Esophagus muscularis mucosa (tissue), 3 donors: ENCODE measurements around the gene CXADR.

Source experiments
- CTCF ChIP-seq, 3 experiments: fragments of 200-600 bp in 2 of 3; fragments of 450-650 bp in 1 of 3; sonication (generic) in 2 of 3; IDR thresholded peaks; one replicate each; pipeline ENCODE4 v1.5.1; 2017 to 2019; ENCODE audit warnings: antibody characterized with exemption in 3 of 3, mild to moderate bottlenecking in 2 of 3, moderate library complexity in 1 of 3
- POLR2A ChIP-seq: fragments of 450-650 bp; IDR thresholded peaks from one replicate; pipeline ENCODE4 v1.6.1; 2017; ENCODE audit warnings: antibody characterized with exemption, moderate library complexity, mild to moderate bottlenecking, low read depth

- TF ChIP-seq POLR2A (no peak), CTCF (IDR thresholded peaks at IDR 0.05) (no peak)
These were observed 27.7 kb downstream of the CXADR start for GRCh38 chr21:17540530-17540929.
